Measurements from ENCODE around the gene ANTXR1.

The ANTXR1 gene

DNA sequence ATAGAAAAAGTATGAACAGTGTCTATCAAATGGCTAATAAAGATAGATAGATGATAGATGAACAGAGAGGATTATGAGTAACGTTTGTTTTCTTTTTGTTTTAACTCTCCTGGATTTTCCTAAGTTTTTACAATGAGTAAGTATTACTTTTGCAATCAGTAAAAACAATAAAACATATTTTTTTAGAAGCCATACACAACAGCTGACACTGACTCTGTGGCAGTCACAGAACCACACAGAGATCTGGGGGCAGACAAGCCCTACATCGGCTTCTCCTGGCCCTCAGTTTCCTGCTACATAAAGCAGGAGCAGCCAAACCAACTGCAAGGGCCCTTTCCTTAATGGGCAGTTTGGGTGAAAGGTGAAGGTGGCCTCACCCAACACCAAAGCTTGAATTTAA, 63.6 kb downstream of the ANTXR1 start:
- Histone ChIP-seq H3K4me3 (ENCODE audit: low read depth in 1 of 2, low read length in 2 of 2) (no peak overlapping the region), H3K9ac (ENCODE audit: low read depth, low read length) (no peak overlapping the region), H3K9me3 (ENCODE audit: insufficient read depth, low read length, severe bottlenecking) (no peaks in the 10 kb centered on the region), H3K4me2 (ENCODE audit: insufficient read depth, low read length) (no peak overlapping the region), H3K36me3 (ENCODE audit: insufficient read depth, low read length) (peaks cover 59% of the 10 kb centered on the region), H3K79me2 (ENCODE audit: insufficient read depth, low read length) (no peaks in the 10 kb centered on the region), H2AFZ (ENCODE audit: low read depth, low read length) (no peak overlapping the region), H3K27me3 (ENCODE audit: insufficient read depth, low read length, poor library complexity) (no peaks in the 10 kb centered on the region), H3K4me1 (ENCODE audit: insufficient read depth, low read length) (no peaks in the 10 kb centered on the region), H4K20me1 (ENCODE audit: insufficient read depth, low read length) (no peaks in the 10 kb centered on the region), H3K27ac (ENCODE audit: low read length) (no peak overlapping the region)
- TF ChIP-seq, protein P1, sequence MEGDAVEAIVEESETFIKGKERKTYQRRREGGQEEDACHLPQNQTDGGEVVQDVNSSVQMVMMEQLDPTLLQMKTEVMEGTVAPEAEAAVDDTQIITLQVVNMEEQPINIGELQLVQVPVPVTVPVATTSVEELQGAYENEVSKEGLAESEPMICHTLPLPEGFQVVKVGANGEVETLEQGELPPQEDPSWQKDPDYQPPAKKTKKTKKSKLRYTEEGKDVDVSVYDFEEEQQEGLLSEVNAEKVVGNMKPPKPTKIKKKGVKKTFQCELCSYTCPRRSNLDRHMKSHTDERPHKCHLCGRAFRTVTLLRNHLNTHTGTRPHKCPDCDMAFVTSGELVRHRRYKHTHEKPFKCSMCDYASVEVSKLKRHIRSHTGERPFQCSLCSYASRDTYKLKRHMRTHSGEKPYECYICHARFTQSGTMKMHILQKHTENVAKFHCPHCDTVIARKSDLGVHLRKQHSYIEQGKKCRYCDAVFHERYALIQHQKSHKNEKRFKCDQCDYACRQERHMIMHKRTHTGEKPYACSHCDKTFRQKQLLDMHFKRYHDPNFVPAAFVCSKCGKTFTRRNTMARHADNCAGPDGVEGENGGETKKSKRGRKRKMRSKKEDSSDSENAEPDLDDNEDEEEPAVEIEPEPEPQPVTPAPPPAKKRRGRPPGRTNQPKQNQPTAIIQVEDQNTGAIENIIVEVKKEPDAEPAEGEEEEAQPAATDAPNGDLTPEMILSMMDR (IDR thresholded peaks at IDR 0.05; ENCODE audit: borderline replicate concordance, extremely low read depth, low read length, poor library complexity, severe bottlenecking) = no peak
- TF ChIP-seq EZH2 (IDR thresholded peaks at IDR 0.05; ENCODE audit: borderline replicate concordance, low read depth, low read length, severe bottlenecking) = no peak
- DNase-seq (no peak), ATAC-seq (ENCODE audit: insufficient read depth, low read depth) (no peak)

DNA sequence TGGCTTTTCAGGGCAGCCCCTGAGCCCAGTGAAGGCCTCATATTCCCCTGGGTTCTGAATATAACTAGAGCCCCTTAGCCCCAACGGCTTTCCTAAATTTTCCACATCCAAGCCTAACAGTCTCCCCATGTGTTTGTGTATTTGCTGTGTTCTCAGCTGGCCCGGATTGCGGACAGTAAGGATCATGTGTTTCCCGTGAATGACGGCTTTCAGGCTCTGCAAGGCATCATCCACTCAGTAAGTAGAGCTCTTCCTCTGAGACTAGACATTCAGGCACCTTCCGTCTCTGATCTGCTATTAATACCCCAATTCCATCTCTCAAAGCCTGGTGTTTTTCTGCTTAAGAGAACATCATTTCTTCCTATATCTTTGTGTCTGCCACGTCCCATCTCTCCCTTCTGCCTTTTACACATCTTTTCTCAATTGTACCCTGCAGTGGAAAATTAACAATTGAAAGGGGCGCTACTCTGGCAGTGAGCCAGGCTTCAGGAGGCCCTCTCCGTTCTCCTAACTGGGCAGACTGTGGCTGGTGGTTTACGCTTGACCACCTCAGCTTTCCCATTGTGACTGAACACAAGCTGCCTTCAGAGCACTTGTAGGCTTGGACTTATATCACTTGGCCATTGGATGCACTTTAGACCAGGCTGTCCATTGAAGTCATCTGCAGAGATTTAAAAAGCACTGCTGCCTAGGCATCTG, 64.4 kb downstream of the ANTXR1 start:
- no peaks in the 10 kb centered on the region for H4K20me1 ChIP-seq (ENCODE audit: insufficient read depth, low read length)
- no peaks in the 10 kb centered on the region for H3K9me3 ChIP-seq (ENCODE audit: insufficient read depth, low read length, severe bottlenecking)
- no peak overlapping the region for H3K4me2 ChIP-seq (ENCODE audit: insufficient read depth, low read length)
- no peaks in the 10 kb centered on the region for H3K79me2 ChIP-seq (ENCODE audit: insufficient read depth, low read length)
- no peak overlapping the region for H3K4me3 ChIP-seq (ENCODE audit: low read depth in 1 of 2, low read length in 2 of 2)
- H2AFZ ChIP-seq (ENCODE audit: low read depth, low read length) = no peak overlapping the region
- ATAC-seq (ENCODE audit: insufficient read depth, low read depth) = no peak
- no peaks in the 10 kb centered on the region for H3K27me3 ChIP-seq (ENCODE audit: insufficient read depth, low read length, poor library complexity)
- H3K36me3 ChIP-seq (ENCODE audit: insufficient read depth, low read length) = peaks cover 65% of the 10 kb centered on the region
- no peak overlapping the region for H3K27ac ChIP-seq (ENCODE audit: low read length)
- TF ChIP-seq EZH2 (IDR thresholded peaks at IDR 0.05; ENCODE audit: borderline replicate concordance, low read depth, low read length, severe bottlenecking) = no peak
- TF ChIP-seq, protein P1 (IDR thresholded peaks at IDR 0.05; ENCODE audit: borderline replicate concordance, extremely low read depth, low read length, poor library complexity, severe bottlenecking) = no peak
- H3K4me1 ChIP-seq (ENCODE audit: insufficient read depth, low read length) = no peaks in the 10 kb centered on the region
- no peak overlapping the region for H3K9ac ChIP-seq (ENCODE audit: low read depth, low read length)
- no peak for DNase-seq

DNA sequence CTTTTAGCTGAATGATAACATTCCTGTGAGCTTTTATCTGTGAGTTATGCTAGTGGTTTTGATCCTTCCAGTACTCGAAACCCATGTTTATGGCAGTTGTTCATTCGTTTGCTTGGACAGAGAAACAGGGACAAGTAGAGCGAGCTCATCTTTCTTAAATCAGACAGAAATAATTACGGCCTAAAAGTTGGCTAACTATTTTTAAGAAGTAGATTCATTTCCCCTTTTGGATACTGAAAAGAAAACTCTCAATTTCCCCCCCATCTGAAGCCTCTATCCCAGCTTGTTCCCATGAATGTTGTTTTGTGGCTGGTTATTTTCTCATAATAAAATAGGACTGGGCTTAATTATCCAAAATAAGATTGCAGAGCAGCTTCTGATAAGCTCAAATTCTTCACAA, 67.1 kb downstream of the ANTXR1 start:
- Histone ChIP-seq H3K4me1 (ENCODE audit: insufficient read depth, low read length) (no peaks in the 10 kb centered on the region), H4K20me1 (ENCODE audit: insufficient read depth, low read length) (no peaks in the 10 kb centered on the region), H3K9me3 (ENCODE audit: insufficient read depth, low read length, severe bottlenecking) (no peaks in the 10 kb centered on the region), H3K27me3 (ENCODE audit: insufficient read depth, low read length, poor library complexity) (no peaks in the 10 kb centered on the region), H3K79me2 (ENCODE audit: insufficient read depth, low read length) (no peaks in the 10 kb centered on the region), H3K27ac (ENCODE audit: low read length) (no peak overlapping the region), H3K36me3 (ENCODE audit: insufficient read depth, low read length) (peaks cover 59% of the 10 kb centered on the region), H3K9ac (ENCODE audit: low read depth, low read length) (no peak overlapping the region), H3K4me2 (ENCODE audit: insufficient read depth, low read length) (no peak overlapping the region), H3K4me3 (ENCODE audit: low read depth in 1 of 2, low read length in 2 of 2) (no peak overlapping the region), H2AFZ (ENCODE audit: low read depth, low read length) (no peak overlapping the region)
- ATAC-seq (ENCODE audit: insufficient read depth, low read depth) (no peak), DNase-seq (no peak)
- TF ChIP-seq EZH2 (IDR thresholded peaks at IDR 0.05; ENCODE audit: borderline replicate concordance, low read depth, low read length, severe bottlenecking) = no peak
- TF ChIP-seq, protein P1 (IDR thresholded peaks at IDR 0.05; ENCODE audit: borderline replicate concordance, extremely low read depth, low read length, poor library complexity, severe bottlenecking) = no peak

Data from DND-41 (cell line).